ENCODE measurements around the gene IP6K3. TPM values are rescaled to one million over a fixed set of nuclear protein-coding genes. Genes with fewer than 3 reads are reported as not detected.

Gene IP6K3
- total and polyA plus RNA-seq, 12 donors = 0.06 to 1.6 (median 0.71) TPM; not detected in 3

DNA sequence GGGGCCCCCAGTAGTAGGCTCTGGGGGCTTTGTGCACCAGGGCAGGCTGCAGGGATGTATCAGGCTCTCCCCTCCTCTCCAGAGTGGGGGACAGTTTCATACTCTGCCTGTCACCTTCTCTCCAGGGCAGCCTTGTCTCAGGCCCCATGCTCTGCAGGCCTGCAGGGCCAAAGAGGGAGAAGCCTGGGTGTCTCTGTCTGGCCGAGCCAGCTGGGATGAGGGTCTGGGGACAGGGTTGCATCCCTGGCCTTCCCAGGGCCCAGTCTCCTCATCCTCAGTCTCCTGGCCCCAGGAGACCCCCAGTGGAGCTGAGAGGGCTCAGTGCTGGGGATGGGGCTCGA is 14.8 kb upstream of the IP6K3 start:
- TF ChIP-seq POLR2A (IDR thresholded peaks at IDR 0.05) = no peak
- TF ChIP-seq, protein P1, sequence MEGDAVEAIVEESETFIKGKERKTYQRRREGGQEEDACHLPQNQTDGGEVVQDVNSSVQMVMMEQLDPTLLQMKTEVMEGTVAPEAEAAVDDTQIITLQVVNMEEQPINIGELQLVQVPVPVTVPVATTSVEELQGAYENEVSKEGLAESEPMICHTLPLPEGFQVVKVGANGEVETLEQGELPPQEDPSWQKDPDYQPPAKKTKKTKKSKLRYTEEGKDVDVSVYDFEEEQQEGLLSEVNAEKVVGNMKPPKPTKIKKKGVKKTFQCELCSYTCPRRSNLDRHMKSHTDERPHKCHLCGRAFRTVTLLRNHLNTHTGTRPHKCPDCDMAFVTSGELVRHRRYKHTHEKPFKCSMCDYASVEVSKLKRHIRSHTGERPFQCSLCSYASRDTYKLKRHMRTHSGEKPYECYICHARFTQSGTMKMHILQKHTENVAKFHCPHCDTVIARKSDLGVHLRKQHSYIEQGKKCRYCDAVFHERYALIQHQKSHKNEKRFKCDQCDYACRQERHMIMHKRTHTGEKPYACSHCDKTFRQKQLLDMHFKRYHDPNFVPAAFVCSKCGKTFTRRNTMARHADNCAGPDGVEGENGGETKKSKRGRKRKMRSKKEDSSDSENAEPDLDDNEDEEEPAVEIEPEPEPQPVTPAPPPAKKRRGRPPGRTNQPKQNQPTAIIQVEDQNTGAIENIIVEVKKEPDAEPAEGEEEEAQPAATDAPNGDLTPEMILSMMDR (IDR thresholded peaks at IDR 0.05) = no peak
- Histone ChIP-seq H3K27ac (peak overlapping the region in 2 of 5 donors; percentile 30 to 55), H3K27me3 (no peaks in the 10 kb centered on the region), H3K4me1 (replicated peaks in 1 of 2) (peaks cover 3 to 17% of the 10 kb centered on the region in 2 donors), H3K9me3 (replicated peaks in 1 of 3) (no peaks in the 10 kb centered on the region), H3K4me3 (no peak overlapping the region), H3K36me3 (replicated peaks in 1 of 2) (no peaks in the 10 kb centered on the region)
- DNase-seq = no peak
- 74 to 86% methylated on average over 2 of the region's 2 CpGs; no CpG with 5 or more reads in 2 of the 4 donors for WGBS, 4 donors
- intact Hi-C loops (cut with DNase I) = loop anchor here in 1 of 2 donors (5.0 kb wide), 1 partner anchor 174 kb away; no protein-coding TSS in a partner anchor

DNA sequence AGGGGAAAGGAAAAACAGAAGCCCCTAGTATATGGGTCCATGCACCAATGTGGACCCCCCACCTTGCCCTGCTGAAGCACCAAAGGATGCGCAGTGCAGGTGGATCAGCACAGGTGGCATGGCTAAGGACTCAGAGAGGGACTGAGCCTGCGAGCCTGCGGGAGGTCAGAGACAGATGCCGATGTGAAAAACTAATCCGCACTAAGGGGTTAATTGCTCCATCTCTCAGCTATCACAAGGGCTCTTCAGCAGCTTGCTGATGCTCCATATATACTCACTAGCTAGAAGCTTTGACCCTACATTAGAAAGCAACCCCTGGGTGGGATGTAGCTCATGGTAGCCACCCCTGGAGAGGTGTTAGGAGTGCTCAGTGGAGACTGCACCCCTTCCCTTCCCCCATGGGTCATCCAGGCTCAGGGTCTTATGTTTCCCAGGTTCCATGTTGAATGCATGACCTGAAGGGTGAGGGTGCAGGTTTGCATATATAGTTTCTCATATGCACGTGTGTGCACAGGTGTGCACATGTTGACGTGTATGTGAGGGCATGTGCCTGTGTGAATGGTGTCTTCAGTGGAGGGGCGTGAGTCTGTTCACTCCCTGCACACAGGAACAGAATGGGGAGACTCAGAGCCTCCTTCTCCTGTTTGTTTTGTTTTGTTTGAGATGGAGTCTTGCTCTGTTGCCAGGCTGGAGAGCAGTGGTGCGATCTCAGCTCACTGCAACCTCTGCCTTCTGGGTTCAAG is 13.4 kb upstream of the IP6K3 start:
- peaks cover 3 to 17% of the 10 kb centered on the region in 2 donors for H3K4me1 ChIP-seq (replicated peaks in 1 of 2)
- WGBS, 4 donors = 90 to 92% (median 90%) methylated on average over 9 of the region's 9 CpGs
- DNase-seq = no peak
- intact Hi-C loops (cut with DNase I) = loop anchor here in 1 of 2 donors (5.0 kb wide), 1 partner anchor 173 kb away; no protein-coding TSS in a partner anchor
- H3K27ac ChIP-seq = no peak overlapping the region
- no peaks in the 10 kb centered on the region for H3K27me3 ChIP-seq
- TF ChIP-seq, protein P1 (IDR thresholded peaks at IDR 0.05) = no peak
- TF ChIP-seq POLR2A (IDR thresholded peaks at IDR 0.05) = no peak
- no peak overlapping the region for H3K4me3 ChIP-seq
- no peaks in the 10 kb centered on the region for H3K36me3 ChIP-seq (replicated peaks in 1 of 2)
- no peaks in the 10 kb centered on the region for H3K9me3 ChIP-seq (replicated peaks in 1 of 3)

DNA sequence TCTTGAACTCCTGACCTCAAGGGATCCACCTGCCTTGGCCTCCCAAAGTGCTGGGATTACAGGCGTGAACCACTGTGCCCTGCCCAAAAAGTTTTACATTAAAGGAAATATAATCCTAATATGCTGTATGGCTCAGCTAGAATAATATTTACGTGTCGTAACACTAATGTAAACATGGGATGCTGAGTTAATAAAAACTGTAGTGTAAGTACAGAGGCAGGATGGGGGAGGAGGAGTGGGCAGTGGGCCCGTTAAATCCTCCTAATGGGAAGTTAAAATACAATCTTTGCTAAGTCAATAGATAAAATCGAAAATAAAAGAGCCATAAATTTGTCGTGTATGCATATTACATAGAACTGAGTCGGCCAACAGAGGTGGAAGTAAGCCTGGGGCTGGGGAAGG is 12.1 kb upstream of the IP6K3 start:
- intact Hi-C loops (cut with DNase I) = no loop called here
- no peaks in the 10 kb centered on the region for H3K9me3 ChIP-seq (replicated peaks in 1 of 3)
- peaks cover 3 to 17% of the 10 kb centered on the region in 2 donors for H3K4me1 ChIP-seq (replicated peaks in 1 of 2)
- WGBS, 4 donors = 70 to 80% (median 77%) methylated on average over 7 of the region's 7 CpGs
- TF ChIP-seq, protein P1 (IDR thresholded peaks at IDR 0.05) = no peak
- TF ChIP-seq POLR2A (IDR thresholded peaks at IDR 0.05) = no peak
- H3K27me3 ChIP-seq = no peaks in the 10 kb centered on the region
- H3K36me3 ChIP-seq (replicated peaks in 1 of 2) = no peaks in the 10 kb centered on the region
- DNase-seq = no peak
- H3K4me3 ChIP-seq = no peak overlapping the region
- H3K27ac ChIP-seq = no peak overlapping the region

DNA sequence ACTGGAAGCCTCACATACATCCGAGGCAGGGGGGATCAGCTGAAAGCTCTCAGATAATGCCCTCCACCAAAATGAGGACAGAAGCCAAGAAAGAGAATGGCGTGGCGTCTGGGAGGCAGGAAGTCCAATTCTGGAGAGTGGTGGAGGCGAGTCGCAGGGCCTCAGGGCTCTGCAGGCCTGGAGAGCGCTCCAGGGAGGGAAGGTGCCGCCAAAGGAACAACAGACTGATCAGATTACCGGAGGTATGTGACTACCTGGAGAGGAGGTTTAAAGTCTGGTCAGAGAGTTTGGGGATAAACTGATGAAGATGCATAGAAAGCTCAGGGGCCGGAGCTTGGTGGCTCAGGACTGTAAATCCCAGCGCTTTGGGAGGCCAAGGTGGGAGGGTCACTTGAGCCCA is 11.2 kb upstream of the IP6K3 start:
- Histone ChIP-seq H3K27ac (no peak overlapping the region), H3K4me1 (replicated peaks in 1 of 2) (peaks cover 3 to 16% of the 10 kb centered on the region in 2 donors), H3K36me3 (replicated peaks in 1 of 2) (no peaks in the 10 kb centered on the region), H3K9me3 (replicated peaks in 1 of 3) (no peaks in the 10 kb centered on the region), H3K27me3 (no peaks in the 10 kb centered on the region), H3K4me3 (no peak overlapping the region)
- intact Hi-C loops (cut with DNase I) = no loop called here
- no peak for TF ChIP-seq POLR2A (IDR thresholded peaks at IDR 0.05)
- TF ChIP-seq, protein P1 (IDR thresholded peaks at IDR 0.05) = no peak
- WGBS, 4 donors = 84 to 94% (median 89%) methylated on average over 10 of the region's 10 CpGs
- DNase-seq = no peak

Data from adrenal gland (tissue), 12 donors.